Stimulated activated memory B cell treated with anti-CD40 and anti-IgM and Interleukin-4, amounts not matched to agents 10 μg/mL and 1 μg/mL and 100 μg/mL, for 72 hours (primary cell): ENCODE results near the gene MATN4.
"Not testable (repeated sequence)": the region's sequence is repeated elsewhere in the genome, so short reads cannot be mapped to it uniquely, and the experiment has no call there.

Experiments used
- ATAC-seq: fragments of 150-1000 bp; cut with Tn5 transposase; 2 replicates; pipeline ENCODE4 v1.10.0; 2021
- H3K27ac Mint-ChIP-seq: one replicate; pipeline ENCODE4 v1.8.0; 2022; ENCODE audit warnings: mild to moderate bottlenecking, mixed read lengths
- H3K27me3 Mint-ChIP-seq: one replicate; pipeline ENCODE4 v1.8.0; 2022; ENCODE audit warnings: mixed read lengths
- H3K36me3 Mint-ChIP-seq: one replicate; pipeline ENCODE4 v1.8.0; 2022; ENCODE audit warnings: mixed read lengths
- H3K4me1 Mint-ChIP-seq: one replicate; pipeline ENCODE4 v1.8.0; 2022; ENCODE audit warnings: mixed read lengths
- H3K4me3 Mint-ChIP-seq: one replicate; pipeline ENCODE4 v1.8.0; 2022; ENCODE audit warnings: mild to moderate bottlenecking, moderate library complexity, mixed read lengths
- H3K9me3 Mint-ChIP-seq: one replicate; pipeline ENCODE4 v1.8.0; 2022; ENCODE audit warnings: mixed read lengths

The MATN4 gene, protein sequence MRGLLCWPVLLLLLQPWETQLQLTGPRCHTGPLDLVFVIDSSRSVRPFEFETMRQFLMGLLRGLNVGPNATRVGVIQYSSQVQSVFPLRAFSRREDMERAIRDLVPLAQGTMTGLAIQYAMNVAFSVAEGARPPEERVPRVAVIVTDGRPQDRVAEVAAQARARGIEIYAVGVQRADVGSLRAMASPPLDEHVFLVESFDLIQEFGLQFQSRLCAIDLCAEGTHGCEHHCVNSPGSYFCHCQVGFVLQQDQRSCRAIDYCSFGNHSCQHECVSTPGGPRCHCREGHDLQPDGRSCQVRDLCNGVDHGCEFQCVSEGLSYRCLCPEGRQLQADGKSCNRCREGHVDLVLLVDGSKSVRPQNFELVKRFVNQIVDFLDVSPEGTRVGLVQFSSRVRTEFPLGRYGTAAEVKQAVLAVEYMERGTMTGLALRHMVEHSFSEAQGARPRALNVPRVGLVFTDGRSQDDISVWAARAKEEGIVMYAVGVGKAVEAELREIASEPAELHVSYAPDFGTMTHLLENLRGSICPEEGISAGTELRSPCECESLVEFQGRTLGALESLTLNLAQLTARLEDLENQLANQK

DNA sequence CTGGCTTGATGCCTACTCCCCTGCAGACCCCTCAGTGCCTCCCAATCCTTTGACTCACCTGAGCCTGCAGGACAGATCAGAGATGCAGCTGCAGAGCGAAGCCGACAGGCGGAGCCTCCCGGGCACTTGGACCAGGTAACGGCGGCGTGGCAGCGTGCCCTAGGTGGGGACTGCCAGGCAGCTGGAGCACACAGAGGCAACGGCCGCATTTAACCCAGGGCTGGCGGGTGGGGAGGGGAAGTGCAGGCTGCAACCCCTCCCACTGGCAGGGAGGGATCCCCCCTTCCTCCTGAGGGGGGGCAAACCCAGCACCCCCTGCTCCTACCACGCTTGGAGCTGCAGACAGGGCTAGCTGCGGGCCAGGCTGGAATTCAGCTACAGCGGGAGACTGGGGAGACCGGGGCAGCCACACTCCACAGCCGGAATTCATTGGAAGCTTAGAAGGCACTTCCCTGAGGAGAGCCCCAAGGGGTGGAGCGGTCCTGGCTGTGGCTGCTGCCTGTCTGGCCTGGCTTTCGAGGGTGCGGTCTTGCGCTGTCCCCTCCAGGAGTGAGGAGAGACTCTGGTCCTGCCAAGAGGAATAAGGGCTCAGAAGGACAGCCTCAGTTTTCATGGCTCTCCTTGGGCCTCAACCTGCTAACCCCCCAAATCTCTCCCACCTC lies at the start of gene MATN4:
Gene MATN4 (minus strand): TSS at position 183 of the 662 bp plus-strand sequence. CDS start 2,717 bp downstream, outside the sequence.
- H3K36me3 Mint-ChIP-seq: no peaks in the 10 kb centered on the region
- no peaks in the 10 kb centered on the region for H3K9me3 Mint-ChIP-seq
- no peak within 1 kb of the TSS for H3K27ac Mint-ChIP-seq
- H3K27me3 Mint-ChIP-seq: peaks cover 92% of the 10 kb centered on the region
- ATAC-seq: no peak
- no peak within 1 kb of the TSS for H3K4me3 Mint-ChIP-seq
- peaks cover 15% of the 10 kb centered on the region for H3K4me1 Mint-ChIP-seq

DNA sequence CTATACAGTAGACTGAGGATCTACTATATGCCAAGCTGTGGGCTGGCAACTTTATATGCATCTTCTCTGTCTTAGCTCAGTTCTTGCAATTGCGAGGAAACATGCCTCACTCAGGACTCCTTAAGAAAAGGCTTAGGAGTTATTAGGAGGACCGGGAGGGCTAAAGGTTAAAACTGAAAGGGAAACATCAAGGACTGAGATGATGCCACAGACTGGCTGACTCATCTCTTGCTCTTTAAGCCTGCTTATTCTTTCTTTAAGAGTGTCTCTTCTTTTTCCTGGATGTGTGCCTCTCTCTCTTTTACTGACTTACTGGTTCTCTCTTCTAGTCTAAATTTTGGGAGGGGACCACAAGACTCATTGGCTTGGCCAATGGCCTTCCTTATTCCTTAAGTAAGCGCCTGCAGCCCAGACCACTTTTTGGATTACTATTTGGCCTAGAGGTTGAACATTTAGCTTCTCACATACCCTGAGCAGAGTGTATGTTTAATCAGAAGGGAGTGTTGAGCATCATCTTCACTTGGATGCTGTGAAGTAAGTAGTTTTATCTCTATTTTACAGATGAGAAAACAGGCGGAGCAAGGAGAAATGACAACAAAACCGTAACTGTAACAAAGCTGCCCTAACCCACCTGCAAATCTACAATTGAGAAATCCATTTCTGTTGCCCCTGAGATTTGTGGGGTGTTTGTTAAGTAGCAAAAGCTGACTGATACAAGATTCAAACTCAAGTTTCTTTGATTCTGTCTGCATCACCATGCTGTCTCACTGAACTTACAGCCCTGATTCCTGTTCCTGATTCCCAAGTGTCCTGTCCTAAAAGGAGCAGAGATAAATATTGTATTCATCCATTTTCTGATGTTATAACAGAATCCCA lies 47.3 kb upstream of the MATN4 start:
- no peak overlapping the region for H3K27ac Mint-ChIP-seq
- no peak overlapping the region for H3K4me3 Mint-ChIP-seq
- ATAC-seq: no peak
- no peaks in the 10 kb centered on the region for H3K27me3 Mint-ChIP-seq
- H3K4me1 Mint-ChIP-seq: no peaks in the 10 kb centered on the region
- no peaks in the 10 kb centered on the region for H3K36me3 Mint-ChIP-seq
- H3K9me3 Mint-ChIP-seq: no peaks in the 10 kb centered on the region

DNA sequence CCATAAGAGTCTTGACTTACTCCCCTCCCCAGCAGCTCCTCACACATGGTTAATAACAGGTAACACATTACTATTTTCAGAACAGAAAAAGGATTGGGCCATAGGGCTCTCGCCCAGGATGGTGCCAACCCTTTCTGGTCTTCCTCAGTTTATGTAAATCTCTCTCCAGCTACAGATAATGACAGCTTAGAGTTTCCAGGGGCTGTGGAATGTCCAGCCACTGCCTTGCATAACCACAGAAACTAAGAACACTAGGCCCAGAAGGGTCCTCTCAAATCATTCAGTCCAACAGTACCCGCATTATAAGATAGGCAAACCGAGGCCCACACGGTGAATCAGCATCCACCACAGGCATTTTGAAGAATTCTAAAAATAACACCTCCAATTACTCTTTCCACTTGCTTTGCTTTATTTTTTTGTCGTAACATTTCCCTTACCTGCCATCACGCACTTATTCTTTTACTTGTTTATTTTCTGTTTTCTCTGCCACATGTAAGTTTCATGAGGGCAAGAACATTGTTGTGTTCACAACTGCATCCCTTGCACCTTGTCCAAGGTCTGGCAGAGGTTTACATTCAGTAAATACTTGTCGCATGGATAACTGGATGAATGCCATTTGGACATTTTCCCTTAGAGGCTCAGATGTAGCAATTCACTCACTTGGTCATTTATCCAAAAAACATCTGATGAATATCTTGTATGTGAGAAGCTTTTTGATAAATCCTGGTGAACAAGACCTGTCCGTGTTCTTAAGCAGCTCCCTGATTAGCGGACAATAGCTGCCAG lies 46.5 kb upstream of the MATN4 start:
- Mint-ChIP-seq H3K36me3 (no peaks in the 10 kb centered on the region), H3K27me3 (no peaks in the 10 kb centered on the region), H3K4me1 (no peaks in the 10 kb centered on the region), H3K9me3 (no peaks in the 10 kb centered on the region), H3K4me3 (no peak overlapping the region), H3K27ac (no peak overlapping the region)
- ATAC-seq: no peak

DNA sequence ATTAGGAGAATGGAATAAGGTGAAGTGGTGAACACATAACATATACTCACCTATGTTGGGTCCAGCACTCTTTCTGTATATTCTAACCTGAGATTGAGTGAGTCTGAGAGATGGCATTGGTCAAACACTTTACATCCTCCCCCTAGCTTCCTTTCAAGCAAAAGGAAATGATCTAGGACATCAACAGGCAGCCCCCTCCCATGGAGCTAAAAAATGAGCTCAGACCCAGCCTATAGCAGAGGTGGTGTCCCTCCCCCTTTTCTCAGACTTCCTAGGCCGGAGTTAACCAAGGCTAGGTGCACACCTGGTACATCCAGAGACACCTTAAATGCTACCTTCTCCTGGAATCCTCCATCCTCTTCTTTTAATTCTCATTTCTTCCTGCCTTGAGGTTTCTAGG lies 45.6 kb upstream of the MATN4 start:
- H3K9me3 Mint-ChIP-seq: no peaks in the 10 kb centered on the region
- peaks cover 3% of the 10 kb centered on the region for H3K27me3 Mint-ChIP-seq
- H3K27ac Mint-ChIP-seq: no peak overlapping the region
- ATAC-seq: no peak
- no peaks in the 10 kb centered on the region for H3K36me3 Mint-ChIP-seq
- peaks cover under 1% of the 10 kb centered on the region for H3K4me1 Mint-ChIP-seq
- H3K4me3 Mint-ChIP-seq: no peak overlapping the region

DNA sequence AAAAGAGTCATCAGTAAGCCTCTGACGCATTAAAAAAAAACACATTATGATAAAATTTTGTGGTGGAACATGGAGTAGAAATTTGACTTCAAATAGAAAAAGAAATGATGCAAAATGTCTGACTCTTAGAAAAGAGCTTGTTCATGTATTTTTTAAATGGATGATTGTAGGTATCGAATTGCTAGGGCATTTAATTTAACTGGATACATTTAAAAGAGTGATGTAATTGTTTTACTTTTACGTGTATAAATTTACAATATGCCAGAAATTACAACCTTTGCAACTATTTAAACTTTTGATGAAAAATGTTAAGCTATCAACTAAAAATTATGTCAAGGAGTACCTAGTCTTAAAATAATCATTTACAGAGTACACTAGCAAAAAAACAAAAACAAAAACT lies 44.6 kb upstream of the MATN4 start:
- ATAC-seq: no peak
- H3K4me3 Mint-ChIP-seq: no peak overlapping the region
- no peak overlapping the region for H3K27ac Mint-ChIP-seq
- peaks cover 11% of the 10 kb centered on the region for H3K4me1 Mint-ChIP-seq
- no peaks in the 10 kb centered on the region for H3K36me3 Mint-ChIP-seq
- no peaks in the 10 kb centered on the region for H3K9me3 Mint-ChIP-seq
- peaks cover 14% of the 10 kb centered on the region for H3K27me3 Mint-ChIP-seq

DNA sequence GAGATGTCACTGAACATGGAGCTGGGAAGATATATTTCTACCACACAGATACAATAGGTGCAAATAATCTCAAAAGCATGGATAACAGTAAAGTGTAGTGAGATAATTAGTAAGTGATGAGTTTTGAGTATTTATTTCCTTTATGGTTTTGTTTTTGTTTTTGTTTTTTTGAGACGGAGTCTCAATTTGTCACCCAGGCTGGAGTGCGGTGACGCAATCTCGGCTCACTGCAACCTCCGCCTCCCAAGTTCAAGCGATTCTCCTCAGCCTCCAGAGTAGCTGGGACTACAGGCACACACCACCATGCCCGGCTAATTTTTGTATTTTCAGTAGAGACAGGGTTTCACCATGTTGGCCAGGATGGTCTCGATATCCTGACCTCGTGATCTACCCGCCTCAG lies 42.7 kb upstream of the MATN4 start:
- ATAC-seq, H3K4me3 Mint-ChIP-seq, H3K36me3 Mint-ChIP-seq, H3K27ac Mint-ChIP-seq, H3K9me3 Mint-ChIP-seq: not testable (repeated sequence)
- Mint-ChIP-seq H3K27me3 (peaks cover 32% of the 10 kb centered on the region), H3K4me1 (peaks cover 25% of the 10 kb centered on the region)

DNA sequence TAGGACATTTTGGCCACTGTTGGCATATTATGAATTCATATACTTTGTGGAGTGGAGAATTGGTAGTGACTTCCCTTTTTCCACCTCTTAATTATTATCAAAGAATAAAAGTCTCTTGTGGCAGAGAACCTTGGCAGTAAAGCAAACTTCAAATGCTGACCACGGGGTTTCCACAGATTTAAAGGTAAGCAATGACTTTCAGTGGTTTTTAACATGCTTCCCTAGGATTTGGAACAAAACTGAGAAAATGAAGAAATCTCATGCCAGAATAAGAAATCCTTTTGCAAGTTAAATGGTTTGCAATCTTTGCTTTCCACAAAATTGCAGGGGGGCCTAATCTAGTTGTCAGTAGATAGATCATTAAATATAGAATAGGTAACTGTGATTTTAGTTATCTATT lies 42.1 kb upstream of the MATN4 start:
- Mint-ChIP-seq H3K4me1 (peaks cover 26% of the 10 kb centered on the region), H3K4me3 (no peak overlapping the region)

DNA sequence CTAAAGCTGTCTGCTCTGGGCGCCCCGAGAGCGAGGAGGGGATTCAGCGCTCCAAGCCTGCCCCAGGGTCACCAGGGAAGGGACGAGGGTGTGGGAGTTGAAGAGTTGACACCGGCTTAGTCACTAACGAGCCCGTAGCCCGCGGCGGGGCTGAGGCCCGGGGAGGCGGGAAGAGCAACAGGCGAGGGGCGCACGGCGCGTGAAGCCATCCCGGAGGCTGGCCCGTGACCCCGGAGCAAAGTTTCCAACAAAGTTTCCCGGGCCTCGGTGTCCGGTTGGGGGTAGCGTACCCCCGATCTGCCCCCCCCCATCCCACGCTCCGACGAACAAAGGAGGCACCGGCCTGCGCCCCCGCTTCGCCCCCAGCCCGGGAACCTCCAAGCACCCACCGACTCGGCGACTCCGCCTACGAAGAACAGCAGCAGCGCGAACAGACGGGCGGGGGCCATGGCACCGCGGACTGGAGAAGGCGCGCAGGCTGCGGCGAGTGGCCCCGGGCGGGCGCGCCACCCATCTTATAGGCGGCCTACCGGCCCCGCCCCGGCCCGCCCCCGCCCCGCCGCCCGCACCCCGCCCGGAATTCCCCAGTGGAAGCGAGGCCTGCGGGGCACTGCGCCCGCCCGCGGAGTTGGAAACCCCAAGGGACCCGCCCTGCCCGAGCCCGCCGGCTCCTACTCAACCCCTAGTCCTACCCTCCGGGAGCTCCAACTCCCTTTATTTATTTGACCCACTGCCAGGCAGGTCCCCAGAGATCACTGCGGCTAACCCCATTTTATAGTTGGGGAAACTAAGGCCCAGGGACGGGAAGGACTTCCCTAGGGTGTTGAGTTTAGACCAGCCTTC lies 40.1 kb upstream of the MATN4 start, which contains the start of gene SDC4:
Gene SDC4 (minus strand): TSS at position 489 of the 843 bp plus-strand sequence. CDS start 40 bp downstream, at position 449.
- Mint-ChIP-seq H3K36me3 (no peaks in the 10 kb centered on the region), H3K4me1 (peaks cover 31% of the 10 kb centered on the region), H3K27ac (no peak within 1 kb of the TSS), H3K4me3 (peak within 1 kb of the TSS; percentile 70), H3K27me3 (peaks cover 45% of the 10 kb centered on the region), H3K9me3 (no peaks in the 10 kb centered on the region)
- ATAC-seq: peak; percentile 72

More for the DNA sequence above, 42.1 kb upstream of the MATN4 start:
- Mint-ChIP-seq H3K27ac (no peak overlapping the region), H3K36me3 (no peaks in the 10 kb centered on the region), H3K9me3 (no peaks in the 10 kb centered on the region), H3K27me3 (peaks cover 38% of the 10 kb centered on the region)
- ATAC-seq: no peak

DNA sequence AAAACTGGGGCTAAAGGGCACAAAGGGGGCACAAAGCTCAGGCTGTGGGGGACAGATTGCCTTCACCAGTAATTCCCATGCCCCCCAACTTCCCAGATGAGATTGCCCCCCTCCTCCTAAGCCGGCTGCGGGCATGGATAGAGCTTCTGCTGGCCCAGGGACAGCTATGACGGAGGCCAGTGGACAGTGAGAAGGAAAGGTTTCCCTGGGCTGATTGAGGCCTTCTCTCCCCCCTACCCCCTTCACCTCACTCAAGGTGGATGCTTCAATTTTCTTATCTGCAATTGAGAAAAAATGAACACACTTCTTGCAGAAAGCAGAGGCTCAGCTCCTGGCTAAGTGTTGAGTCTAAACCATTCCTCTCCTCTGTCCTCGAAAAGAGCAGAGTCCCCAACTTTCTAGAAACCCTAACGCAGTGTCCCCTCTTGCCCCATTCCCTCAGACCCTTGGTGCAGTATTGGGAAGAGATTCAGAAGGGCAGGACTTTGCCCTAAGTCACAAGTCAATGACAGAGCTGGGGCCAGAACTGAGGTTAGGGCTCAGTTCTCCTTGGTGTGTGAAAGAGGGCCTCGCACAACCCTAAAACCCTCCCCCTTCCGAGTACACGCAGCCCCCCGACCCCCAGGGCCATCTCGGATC lies 39.3 kb upstream of the MATN4 start:
- Mint-ChIP-seq H3K27ac (no peak overlapping the region), H3K27me3 (peaks cover 45% of the 10 kb centered on the region), H3K9me3 (no peaks in the 10 kb centered on the region), H3K36me3 (no peaks in the 10 kb centered on the region), H3K4me1 (peaks cover 31% of the 10 kb centered on the region), H3K4me3 (peak overlapping the region; percentile 70)
- ATAC-seq: peak; percentile 13

DNA sequence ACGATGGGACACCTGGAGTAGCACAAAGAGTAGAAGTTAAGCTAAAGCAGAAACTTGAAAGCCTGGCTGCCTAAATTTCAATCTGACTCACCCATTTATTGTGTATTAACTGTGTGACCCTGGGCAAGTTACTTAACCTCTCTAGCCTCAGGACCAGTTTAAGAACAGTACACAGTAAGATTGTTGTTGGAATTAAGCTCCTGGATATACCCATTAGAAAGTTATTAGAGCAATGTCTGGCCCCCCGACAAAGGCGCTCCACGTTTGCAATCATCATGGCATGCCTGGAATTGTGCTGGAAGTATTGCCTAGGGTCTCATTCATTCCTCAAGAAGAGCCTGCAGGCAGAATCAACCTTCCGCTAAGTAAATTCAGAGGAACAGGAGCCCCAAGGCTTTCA lies 38.8 kb upstream of the MATN4 start:
- H3K4me1 Mint-ChIP-seq: peaks cover 31% of the 10 kb centered on the region
- no peak for ATAC-seq
- no peaks in the 10 kb centered on the region for H3K36me3 Mint-ChIP-seq
- H3K27ac Mint-ChIP-seq: no peak overlapping the region
- peaks cover 45% of the 10 kb centered on the region for H3K27me3 Mint-ChIP-seq
- no peaks in the 10 kb centered on the region for H3K9me3 Mint-ChIP-seq
- no peak overlapping the region for H3K4me3 Mint-ChIP-seq

DNA sequence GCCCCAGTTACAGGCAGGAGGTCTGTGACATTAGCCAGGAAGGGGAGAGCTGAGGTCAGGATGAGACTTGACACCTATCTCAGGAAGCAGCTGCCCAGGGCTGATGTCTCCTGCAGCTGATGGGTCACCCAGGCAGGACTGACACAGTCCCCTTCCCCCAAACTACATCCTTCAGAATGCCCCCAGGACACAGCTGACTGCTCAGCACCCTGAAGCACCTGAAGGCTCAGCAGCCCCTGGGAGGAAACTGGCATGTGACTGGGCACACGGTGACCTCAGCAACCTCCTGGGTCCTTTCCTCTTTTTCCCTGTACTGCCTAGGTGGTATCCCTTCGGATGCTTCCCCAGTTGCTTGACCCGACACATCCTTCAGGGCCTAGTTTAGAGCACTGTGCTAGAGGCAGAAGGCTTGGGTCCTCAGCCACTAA lies 38.2 kb upstream of the MATN4 start:
- Mint-ChIP-seq H3K4me3 (no peak overlapping the region), H3K27ac (no peak overlapping the region), H3K4me1 (peaks cover 31% of the 10 kb centered on the region), H3K27me3 (peaks cover 45% of the 10 kb centered on the region), H3K36me3 (no peaks in the 10 kb centered on the region), H3K9me3 (no peaks in the 10 kb centered on the region)
- peak; percentile 37 for ATAC-seq

DNA sequence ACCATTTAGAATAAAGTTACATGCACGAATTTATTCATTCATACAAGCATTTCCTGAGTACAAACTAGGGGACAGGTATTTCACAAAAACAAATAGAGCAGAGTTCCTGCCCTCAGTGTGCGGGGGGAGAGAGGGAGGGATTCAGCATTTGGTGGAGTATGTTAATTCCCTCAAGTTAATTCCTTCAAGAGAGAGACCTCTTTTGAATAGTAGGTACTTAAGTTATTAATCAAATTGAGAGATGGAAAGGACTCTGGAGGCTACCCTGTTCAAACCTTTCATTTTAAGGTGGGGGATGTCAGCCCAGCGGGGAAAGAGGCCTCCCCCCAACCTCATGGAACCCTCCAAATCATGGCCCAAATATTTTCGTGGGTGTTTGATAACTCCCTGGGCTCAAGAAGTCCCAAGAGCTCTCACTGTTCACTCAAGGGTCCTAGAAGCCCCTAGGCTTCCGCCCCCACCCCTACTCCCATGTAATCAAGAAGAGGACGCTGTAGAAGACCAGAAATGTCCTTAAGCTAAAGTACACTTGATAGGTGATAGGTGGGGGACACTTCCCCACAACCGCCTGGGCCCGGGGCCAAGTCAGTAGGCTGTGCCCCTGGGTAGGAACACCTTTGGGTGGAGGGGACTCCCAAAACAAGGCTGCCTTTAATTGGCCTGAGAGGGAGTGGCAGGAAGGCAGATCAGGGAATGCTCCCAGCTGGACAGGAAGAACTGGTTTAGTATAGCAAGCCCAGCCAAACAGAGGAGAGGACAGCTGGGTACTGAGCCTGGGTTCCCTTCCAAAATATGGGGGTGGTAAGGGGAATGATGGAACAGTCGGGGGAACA lies 37.2 kb upstream of the MATN4 start:
- H3K9me3 Mint-ChIP-seq: no peaks in the 10 kb centered on the region
- ATAC-seq: no peak
- H3K4me1 Mint-ChIP-seq: peaks cover 31% of the 10 kb centered on the region
- H3K27ac Mint-ChIP-seq: no peak overlapping the region
- H3K27me3 Mint-ChIP-seq: peaks cover 52% of the 10 kb centered on the region
- H3K4me3 Mint-ChIP-seq: no peak overlapping the region
- no peaks in the 10 kb centered on the region for H3K36me3 Mint-ChIP-seq
